Transverse colon (tissue), 4 donors: ENCODE data around the gene PODN.

Experiments
- CTCF ChIP-seq, 5 experiments: fragments of 200-600 bp in 3 of 5; fragments of 450-650 bp in 2 of 5; sonication (generic) in 3 of 5; IDR thresholded peaks; 1 replicate in 2 of 5; 2 replicates in 3 of 5; pipeline ENCODE4 v1.5.1; 2016 to 2017; ENCODE audit warnings: antibody characterized with exemption in 5 of 5, inconsistent platforms in 3 of 5, mild to moderate bottlenecking in 2 of 5, moderate library complexity in 1 of 5
- POLR2A ChIP-seq: fragments of 450-650 bp; IDR thresholded peaks from one replicate; pipeline ENCODE4 v1.6.1; 2016; ENCODE audit warnings: antibody characterized with exemption, mild to moderate bottlenecking, moderate library complexity
- POLR2AphosphoS5 ChIP-seq, 3 donors: sonication (generic); formaldehyde crosslinking; IDR thresholded peaks; one replicate each; pipeline ENCODE4 v1.6.1; 2016; ENCODE audit warnings: antibody characterized with exemption in 3 of 3

DNA sequence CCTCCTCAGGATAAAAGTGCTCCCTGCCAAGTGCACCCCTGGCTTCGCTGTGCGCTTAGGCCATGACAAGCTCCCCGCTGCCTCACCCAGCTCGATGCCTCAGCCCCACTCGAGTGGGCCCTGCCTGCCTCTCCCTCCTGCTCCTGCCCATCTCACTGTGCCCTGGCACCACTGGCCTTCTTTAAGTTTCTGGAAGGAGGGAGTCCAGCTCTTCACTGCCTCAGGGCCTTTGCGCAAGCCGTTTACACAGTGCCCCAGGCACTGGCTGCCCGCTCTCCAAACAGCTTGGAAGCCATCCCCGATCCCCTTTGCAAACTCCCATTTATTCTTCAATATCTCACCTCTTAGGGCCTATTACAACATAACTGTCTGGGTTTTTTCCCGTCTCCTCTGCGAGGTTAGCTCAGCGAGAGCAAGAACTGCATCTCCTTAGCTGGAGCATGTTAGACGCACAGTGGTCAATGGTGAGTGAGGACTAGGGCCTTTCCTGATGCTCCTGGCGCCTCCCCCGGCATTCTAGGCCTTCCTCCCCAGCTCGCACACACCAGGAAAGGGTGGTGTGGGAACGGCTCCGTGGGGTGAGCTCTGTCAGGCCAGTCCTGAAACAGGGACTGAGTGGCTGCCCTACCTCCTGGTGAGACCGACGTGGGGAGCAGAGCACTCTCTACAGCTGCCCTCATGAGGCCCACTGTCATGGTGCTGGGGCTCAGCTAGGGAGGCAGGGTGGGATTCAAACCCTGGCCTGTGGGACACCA is 31.9 kb downstream of the PODN start:
- TF ChIP-seq CTCF (IDR thresholded peaks at IDR 0.05) (no peak), POLR2A (no peak), POLR2AphosphoS5 (IDR thresholded peaks at IDR 0.05) (no peak)
